Esophagus mucosa (tissue), 1 donor: ENCODE results near the gene USP13. TPM values are rescaled to one million over a fixed set of nuclear protein-coding genes. Genes with fewer than 3 reads are reported as not detected.

ENCODE experiments used
- ATAC-seq: fragments of 200-7000 bp; cut with Tn5 transposase; one replicate; pipeline ENCODE4 v1.9.1; 2020
- total RNA-seq: library from RNA; stranded (reverse); gene quantifications from one replicate; pipeline ENCODE4 v1.2.4, GENCODE V29; 2023
- donor health status: DM: yes; HTN: yes; CAD: no.

USP13 gene
- total RNA-seq, 1 donor from 2014 or later: 3.3 TPM

- no peak for ATAC-seq
These were observed 47.9 kb downstream of the USP13 start for GRCh38 chr3:179700716-179701115.

GRCh38 chr3:179701176-179701827 is 48.5 kb downstream of the USP13 start:
- ATAC-seq: no peak

GRCh38 chr3:179702271-179702947 is 49.6 kb downstream of the USP13 start:
- ATAC-seq: no peak

DNA sequence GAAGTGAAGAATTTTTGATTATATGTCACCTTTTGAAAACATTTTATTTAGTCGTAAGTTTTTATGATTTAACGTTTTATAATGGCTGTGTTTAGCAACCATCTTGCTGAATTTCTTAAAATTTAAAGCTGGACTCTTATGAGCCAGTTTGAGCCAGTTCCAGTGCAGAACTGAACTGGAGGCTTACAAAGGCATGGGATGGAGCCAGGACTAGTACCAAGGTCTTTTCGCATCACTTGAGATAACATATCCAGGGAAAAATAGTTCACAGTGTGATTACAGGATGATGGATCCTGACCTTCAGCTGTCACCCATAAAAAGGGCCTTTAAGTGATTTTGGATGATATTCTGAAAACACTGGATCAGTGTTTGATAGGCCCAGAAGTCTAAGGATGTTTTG is 51.0 kb downstream of the USP13 start:
- no peak for ATAC-seq

DNA sequence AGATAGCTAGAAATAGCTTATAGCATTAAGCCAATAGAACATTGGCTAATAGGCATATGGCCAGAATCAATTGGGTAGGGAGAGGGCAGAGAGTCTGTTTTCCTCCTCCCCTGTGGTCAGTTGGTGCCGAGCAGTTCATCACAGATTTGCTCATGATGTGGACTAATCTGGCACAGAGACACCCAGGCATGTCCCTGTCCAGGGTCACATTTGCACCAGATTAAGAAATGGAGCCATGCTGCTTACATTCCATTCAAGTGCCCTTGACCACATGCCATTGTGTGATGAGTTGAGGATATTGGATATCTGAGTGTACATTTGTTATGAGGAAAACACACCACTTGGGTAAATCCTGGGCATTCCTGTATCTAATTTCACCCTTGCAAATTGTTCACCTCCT is 53.4 kb downstream of the USP13 start:
- no peak for ATAC-seq

DNA sequence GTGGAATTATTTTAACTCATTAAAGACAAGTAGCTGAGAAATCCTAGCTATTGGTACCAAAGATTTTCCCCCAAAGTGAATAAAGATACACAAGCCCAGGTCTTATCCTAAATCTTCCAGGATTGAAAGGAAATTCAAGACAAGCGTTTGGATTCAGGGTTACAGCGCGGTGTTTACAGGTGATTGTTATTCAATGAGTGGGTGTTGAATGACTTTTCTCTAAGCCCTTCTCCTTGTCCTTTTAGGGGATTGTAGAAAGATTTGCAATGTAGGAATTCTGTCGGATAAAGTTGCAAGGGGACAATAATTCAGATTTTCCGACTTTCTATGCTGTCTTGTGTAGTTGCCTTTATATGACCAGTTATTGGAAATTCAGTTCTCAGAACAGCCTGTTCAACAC is 57.2 kb downstream of the USP13 start:
- ATAC-seq: no peak

GRCh38 chr3:179713643-179714090 is 60.8 kb downstream of the USP13 start:
- ATAC-seq: no peak

- no peak for ATAC-seq
These were observed 62.7 kb downstream of the USP13 start for GRCh38 chr3:179715582-179715981.

GRCh38 chr3:179716226-179716625 is 63.4 kb downstream of the USP13 start:
- no peak for ATAC-seq

- no peak for ATAC-seq
These were observed 64.0 kb downstream of the USP13 start for GRCh38 chr3:179716811-179717210.

DNA sequence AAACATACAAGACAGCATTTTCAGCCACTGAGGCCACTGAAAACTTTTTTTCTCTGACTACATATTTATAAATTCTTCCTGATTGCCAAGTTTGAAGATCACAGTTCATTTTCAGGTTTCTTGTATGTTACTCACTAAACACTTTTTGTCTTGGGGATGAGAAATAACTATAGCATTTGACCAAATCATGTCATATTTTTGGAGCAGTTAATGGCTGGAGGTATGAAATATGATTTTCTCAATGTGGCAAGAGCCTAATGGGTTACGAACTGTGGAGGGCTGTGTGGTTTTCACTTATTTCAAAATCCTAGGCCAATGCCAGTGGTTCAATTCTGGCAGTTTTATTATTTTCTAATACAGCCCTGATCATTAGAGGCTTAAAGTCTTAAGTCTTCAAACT is 64.4 kb downstream of the USP13 start:
- no peak for ATAC-seq

DNA sequence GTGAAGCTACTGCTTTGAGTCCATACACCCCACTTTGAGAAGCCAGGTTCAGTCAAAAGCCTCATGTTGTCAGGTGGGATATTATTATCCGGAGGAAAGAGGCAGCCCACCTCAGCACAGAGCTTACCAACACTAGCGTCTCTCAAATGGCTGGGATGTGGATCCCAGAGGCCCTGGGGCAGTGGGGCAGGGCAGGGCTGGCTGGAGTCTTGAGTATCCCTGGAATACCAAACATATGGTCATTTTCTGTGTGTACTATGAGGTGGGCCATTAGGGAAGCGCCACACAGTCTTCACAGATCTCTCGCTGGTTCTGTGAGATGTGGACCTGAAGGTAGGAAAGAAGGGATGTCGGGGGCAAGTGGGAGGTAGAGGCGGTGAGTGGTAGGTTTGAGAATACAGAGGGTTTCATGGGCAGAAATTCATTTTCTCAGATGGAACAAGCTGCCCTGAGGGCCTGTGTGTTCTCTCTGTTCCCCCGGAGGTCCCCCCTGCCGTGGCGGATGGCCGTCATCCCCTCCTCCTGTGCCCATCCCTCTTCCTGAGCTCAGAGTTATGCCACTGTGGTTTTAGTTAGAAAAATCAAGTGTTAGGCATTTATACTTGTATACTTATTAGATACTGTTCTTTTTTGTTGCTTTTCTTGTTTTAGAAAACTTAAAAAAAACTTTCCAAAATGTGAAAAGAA is 66.4 kb downstream of the USP13 start:
- ATAC-seq: no peak

DNA sequence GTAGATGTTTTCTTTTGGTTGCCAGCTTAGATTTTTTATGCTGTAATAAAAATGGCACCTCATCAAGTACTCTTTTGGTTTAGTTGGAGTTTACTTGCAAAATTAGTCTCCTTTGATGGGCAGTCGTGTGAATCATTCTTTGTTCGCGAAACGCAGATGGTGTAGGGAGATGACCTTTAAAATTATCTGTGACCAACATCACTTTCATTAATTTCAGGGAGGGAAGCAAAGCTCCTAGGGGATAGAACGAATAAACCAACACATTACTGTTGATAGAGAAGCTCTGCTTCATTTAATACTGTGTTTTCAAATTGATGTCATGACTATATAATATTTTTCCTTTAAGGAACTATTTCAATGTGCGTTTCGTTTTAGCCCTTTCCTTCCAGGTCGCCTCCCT is 67.4 kb downstream of the USP13 start:
- no peak for ATAC-seq

GRCh38 chr3:179723617-179724016 is 70.8 kb downstream of the USP13 start:
- no peak for ATAC-seq

DNA sequence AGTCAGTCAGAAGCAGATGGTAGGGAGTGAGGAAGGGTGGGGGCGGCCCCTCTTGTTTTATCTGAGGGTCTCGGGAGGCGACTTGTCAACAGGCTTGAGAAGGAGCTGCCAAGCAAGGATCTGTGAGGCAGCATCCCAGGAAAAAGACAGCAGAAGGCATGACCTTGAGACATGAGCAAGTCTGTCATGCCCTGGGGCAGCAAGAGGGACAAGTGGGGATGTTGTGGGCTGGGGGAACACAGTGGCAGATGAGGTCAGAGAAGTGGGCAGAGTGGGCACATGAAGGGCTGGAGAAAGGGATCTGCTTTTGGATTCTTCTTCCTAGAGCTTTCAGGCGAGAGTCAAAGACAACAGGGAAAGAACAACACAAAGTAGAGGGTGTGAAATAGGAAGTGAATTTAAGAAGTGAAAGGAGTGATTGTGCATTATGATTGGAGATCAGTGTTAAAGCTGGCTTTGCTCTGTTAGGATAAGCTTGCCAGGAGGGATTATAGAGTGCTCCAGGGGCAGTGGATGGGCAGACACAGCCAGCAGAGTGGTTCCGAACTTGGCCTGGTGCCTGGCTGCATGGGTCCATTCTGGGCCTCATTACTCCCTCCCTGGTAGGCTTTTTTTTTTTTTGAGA is 73.3 kb downstream of the USP13 start:
- ATAC-seq: no peak

GRCh38 chr3:179729086-179729485 is 76.2 kb downstream of the USP13 start:
- ATAC-seq: peak; percentile 96

- ATAC-seq: no peak
These were observed 77.1 kb downstream of the USP13 start for GRCh38 chr3:179729981-179730380.

DNA sequence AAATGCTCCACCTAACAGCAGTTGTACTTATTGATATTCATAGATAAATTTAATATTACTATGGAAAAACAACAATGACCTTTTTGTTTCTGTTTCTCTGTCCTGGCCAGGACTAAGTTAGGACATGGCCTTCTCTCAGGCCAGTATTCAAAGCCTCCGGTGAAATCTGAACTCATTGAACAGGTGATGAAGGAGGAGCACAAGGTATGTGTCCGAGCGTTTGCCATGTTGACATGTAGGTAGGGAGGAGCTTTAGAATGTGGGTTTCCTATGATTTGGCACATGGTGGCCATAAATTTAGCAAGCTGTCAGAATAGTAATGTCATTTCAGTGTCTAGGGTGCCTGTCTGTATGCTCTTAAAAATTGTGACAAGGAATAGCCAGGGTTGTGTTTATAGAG is 77.7 kb downstream of the USP13 start:
- ATAC-seq: no peak

- ATAC-seq: peak; percentile 50
These were observed 78.7 kb downstream of the USP13 start for GRCh38 chr3:179731544-179731943.

DNA sequence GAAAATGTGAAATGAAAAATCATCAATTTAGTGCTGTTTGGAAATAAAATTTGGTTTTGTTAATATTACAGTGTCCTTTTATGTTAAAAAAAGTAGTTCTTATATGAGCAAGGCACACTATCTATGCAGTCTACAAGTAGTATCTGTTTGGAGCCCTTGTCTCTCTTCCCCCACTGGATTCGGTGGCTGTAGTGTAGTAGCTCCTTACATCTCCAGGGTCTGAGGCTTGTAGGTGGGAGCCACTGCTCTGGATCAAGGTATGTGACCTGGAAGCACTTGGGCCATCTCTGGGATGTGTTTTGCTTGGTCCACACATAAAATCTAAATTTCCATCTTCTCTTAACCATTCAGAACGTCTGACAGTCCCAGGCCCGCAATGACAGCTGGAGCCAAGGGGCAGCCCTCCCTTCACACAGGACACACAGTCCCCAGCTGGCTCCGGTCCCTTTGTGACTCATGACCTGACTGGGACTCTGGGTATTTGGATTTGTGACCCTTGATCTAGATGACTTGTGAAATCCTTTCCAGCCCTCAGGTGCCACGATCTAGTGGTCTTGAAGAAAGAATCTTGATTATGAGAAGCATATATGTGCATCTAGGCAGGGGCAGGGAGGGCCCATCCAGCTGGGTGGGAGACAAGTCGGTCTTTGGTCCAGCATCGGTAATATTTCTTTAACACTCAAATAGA is 80.0 kb downstream of the USP13 start:
- ATAC-seq: no peak

- ATAC-seq: no peak
These were observed 81.0 kb downstream of the USP13 start for GRCh38 chr3:179733797-179734196.

- ATAC-seq: no peak
These were observed 81.8 kb downstream of the USP13 start for GRCh38 chr3:179734497-179735281.
